WERI-Rb-1 (cell line): ENCODE results near the gene F9.

Source experiments
- DNase-seq: peaks from one replicate; pipeline ENCODE4 v3.0.0-alpha.2; 2020
- H3K27ac ChIP-seq: fragments of 250-450 bp; sonication (Bioruptor Pico); 2 replicates; pipeline ENCODE4 v1.5.1; 2020; ENCODE audit warnings: mild to moderate bottlenecking, moderate library complexity
- H3K27me3 ChIP-seq: fragments of 250-450 bp; sonication (Bioruptor Pico); 2 replicates; pipeline ENCODE4 v1.5.1; 2021; ENCODE audit warnings: mild to moderate bottlenecking, low read depth, moderate library complexity; ENCODE audit not compliant: insufficient read depth, severe bottlenecking
- H3K36me3 ChIP-seq: fragments of 250-450 bp; sonication (Bioruptor Pico); 2 replicates; pipeline ENCODE4 v1.5.1; 2020; ENCODE audit warnings: mild to moderate bottlenecking, moderate library complexity
- H3K4me3 ChIP-seq: 2 replicates; pipeline ENCODE4 v1.5.1; 2011; ENCODE audit warnings: low read depth, mild to moderate bottlenecking, control low read depth, low read length
- H3K9me3 ChIP-seq: fragments of 250-450 bp; sonication (Bioruptor Pico); 2 replicates; pipeline ENCODE4 v1.5.1; 2021; ENCODE audit warnings: mild to moderate bottlenecking, moderate library complexity; ENCODE audit not compliant: severe bottlenecking
- TF ChIP-seq, protein P1 (sequence below): IDR thresholded peaks from 2 replicates; pipeline ENCODE4 v1.5.1; 2011; ENCODE audit warnings: low read depth, mild to moderate bottlenecking, control low read depth, inconsistent platforms, low read length

Gene F9

DNA sequence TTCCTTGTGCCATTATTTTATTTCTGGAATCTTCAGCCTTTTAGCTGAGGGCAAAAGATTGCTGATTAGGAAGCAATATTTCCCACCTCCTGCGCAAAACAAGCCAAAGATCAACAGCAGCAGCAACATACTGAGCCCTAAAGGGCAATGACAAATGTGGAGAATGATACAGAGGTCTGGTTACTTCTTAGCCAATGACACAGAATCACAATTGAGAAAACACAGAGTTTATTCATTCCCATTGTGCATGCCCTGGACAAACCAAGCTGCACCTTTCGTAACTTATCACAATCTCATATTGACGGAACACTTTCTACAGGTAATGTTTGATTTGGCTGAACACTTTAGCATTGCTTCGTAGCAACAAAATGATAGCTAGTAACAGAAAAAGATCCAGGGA is 13.4 kb downstream of the F9 start:
- no peaks in the 10 kb centered on the region for H3K36me3 ChIP-seq
- H3K27ac ChIP-seq, result no peak overlapping the region
- DNase-seq, result no peak
- H3K27me3 ChIP-seq, result peaks cover 45% of the 10 kb centered on the region
- no peaks in the 10 kb centered on the region for H3K9me3 ChIP-seq
- TF ChIP-seq, protein P1, sequence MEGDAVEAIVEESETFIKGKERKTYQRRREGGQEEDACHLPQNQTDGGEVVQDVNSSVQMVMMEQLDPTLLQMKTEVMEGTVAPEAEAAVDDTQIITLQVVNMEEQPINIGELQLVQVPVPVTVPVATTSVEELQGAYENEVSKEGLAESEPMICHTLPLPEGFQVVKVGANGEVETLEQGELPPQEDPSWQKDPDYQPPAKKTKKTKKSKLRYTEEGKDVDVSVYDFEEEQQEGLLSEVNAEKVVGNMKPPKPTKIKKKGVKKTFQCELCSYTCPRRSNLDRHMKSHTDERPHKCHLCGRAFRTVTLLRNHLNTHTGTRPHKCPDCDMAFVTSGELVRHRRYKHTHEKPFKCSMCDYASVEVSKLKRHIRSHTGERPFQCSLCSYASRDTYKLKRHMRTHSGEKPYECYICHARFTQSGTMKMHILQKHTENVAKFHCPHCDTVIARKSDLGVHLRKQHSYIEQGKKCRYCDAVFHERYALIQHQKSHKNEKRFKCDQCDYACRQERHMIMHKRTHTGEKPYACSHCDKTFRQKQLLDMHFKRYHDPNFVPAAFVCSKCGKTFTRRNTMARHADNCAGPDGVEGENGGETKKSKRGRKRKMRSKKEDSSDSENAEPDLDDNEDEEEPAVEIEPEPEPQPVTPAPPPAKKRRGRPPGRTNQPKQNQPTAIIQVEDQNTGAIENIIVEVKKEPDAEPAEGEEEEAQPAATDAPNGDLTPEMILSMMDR, result no peak
- H3K4me3 ChIP-seq, result no peak overlapping the region

DNA sequence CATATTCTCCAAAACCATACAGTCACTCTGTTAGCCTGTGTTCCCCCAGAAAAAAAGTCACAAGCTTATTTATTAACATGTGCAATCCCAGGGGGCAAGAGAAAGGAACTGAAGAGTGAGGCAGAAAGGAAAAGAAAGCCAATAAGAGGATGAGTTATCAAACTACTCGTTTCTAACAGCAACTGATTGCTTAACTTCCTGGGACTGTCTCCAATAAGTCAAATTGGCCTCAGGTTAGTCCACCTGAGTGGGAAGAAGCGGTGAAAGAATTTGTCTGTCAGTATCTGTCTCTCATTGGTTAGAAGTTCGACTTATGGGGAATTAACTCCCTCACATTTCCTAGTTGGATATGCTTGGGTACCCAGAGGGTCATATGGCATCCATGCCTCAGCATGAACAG is 14.1 kb downstream of the F9 start:
- TF ChIP-seq, protein P1, result no peak
- Histone ChIP-seq H3K36me3 (no peaks in the 10 kb centered on the region), H3K9me3 (no peaks in the 10 kb centered on the region), H3K4me3 (no peak overlapping the region), H3K27me3 (peaks cover 40% of the 10 kb centered on the region), H3K27ac (no peak overlapping the region)
- no peak for DNase-seq

DNA sequence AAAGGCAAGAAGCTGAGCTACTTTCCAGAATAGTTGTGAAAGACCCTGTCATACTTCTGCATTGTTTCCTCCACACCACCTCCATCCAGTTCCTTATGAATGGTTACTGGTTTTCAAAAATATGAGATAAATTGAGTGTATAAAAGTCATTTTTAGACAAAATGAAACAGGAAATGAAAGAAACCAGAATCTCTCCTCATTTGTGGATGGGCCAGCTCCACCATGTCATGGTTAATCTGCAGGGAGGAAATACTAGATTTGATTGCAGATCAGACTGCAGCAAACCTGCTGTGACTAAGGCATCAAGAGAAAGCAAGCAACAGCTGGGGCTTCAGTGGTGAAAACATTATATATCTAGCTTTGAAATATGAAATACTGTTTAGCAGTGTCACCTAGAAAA is 23.8 kb downstream of the F9 start:
- H3K27me3 ChIP-seq, result peaks cover 48% of the 10 kb centered on the region
- no peaks in the 10 kb centered on the region for H3K36me3 ChIP-seq
- no peaks in the 10 kb centered on the region for H3K9me3 ChIP-seq
- H3K27ac ChIP-seq, result no peak overlapping the region
- TF ChIP-seq, protein P1, result no peak
- H3K4me3 ChIP-seq, result no peak overlapping the region
- DNase-seq, result no peak

DNA sequence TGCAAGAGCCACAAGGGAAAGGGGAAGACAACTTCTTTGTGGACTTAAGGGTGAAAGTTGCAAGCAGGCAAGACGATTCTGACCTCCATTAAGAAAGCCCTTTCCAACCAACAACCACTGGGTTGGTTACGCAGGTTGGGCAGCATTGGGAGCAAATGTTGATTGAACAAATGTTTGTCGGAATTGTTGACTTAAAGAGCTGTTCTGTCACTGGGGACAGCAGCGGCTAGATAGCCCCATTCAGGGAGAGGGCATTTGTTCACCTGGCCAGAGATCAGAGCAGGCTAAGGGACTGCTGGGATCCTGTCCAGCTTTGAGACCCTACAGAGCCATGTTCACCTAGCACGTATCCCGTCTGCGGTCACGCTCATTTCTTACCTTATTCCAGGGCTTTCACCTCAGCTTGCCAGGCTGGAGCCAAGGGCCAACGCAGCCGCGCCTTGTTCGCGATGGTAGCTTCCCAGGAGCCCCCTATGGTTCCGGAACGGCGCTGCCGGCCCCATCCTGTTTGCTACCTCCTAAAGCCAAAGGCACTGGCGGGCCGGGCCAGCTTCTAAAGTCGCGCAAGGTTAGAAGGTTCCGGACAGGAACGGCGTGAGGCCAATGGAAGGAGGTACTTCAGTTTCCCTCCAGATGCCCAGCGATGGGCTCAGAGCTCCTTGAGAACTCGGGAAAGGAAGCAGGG is 24.6 kb downstream of the F9 start:
- Histone ChIP-seq H3K36me3 (no peaks in the 10 kb centered on the region), H3K9me3 (no peaks in the 10 kb centered on the region), H3K4me3 (no peak overlapping the region), H3K27ac (no peak overlapping the region), H3K27me3 (peaks cover 50% of the 10 kb centered on the region)
- TF ChIP-seq, protein P1, result no peak
- DNase-seq, result no peak

DNA sequence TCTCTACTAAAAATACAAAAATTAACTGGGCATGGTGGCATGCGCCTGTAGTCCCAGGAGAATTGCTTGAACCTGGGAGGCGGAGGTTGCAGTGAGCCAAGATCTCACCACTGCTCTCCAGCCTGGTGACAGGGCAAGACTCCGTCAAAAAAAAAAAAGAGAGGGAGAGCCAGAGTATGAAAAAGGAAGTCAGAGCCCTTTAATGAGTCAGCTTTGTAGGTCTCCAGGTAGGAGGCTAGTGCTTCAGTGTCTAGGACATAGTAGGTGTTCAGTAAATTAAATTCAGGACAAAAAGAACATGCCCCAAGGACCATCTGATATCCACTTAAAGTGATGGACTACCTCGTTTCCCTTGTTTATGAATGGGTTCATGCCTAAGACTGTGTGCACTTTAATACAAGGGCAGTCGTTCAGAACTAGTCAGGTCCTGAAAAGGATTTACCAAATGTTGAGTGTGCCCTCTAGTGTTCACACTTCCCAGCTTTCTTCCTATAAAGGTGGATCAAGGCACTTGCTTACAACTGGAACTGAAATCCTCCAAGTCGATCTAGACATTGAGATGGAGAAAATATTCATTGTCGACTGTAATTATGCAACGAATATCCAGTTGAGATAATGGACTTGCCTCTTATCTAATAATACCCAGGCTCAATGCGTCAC is 29.0 kb downstream of the F9 start:
- Histone ChIP-seq H3K36me3 (no peaks in the 10 kb centered on the region), H3K27me3 (peaks cover 62% of the 10 kb centered on the region), H3K9me3 (no peaks in the 10 kb centered on the region), H3K4me3 (no peak overlapping the region), H3K27ac (no peak overlapping the region)
- DNase-seq, result peak; percentile 27
- TF ChIP-seq, protein P1, result peak; percentile 46

DNA sequence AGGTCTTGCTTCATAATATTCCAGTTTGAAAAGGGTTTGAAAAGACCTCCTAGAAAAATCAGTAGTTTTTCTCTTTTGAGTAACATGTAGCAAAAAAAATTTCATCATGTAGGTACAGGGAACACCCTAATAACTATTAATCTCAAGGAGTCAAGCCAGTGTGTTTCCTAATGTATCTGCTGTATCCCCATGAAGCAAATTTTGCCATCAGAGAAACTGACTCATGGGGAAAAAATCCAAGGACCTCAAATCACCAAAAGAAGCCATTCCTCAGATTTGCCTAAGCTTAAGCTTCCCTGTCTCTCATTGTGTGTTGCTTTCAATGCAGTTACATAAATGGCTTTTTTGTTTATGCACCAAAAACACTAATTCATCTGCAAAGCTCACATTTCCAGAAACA is 29.7 kb downstream of the F9 start:
- no peak for DNase-seq
- H3K9me3 ChIP-seq, result no peaks in the 10 kb centered on the region
- H3K4me3 ChIP-seq, result no peak overlapping the region
- peaks cover 62% of the 10 kb centered on the region for H3K27me3 ChIP-seq
- TF ChIP-seq, protein P1, result no peak
- H3K36me3 ChIP-seq, result no peaks in the 10 kb centered on the region
- H3K27ac ChIP-seq, result no peak overlapping the region
